Fibroblast of the aortic adventitia (primary cell): ENCODE measurements around the gene SEC24D. TPM values are rescaled to one million over a fixed set of nuclear protein-coding genes. Genes with fewer than 3 reads are reported as not detected.

Experiments
- DNase-seq: peaks from one replicate; pipeline ENCODE4 v3.0.0-alpha.2; 2010; ENCODE audit warnings: low read depth
- H3K4me3 ChIP-seq: 2 replicates; pipeline ENCODE4 v1.5.1; 2011; ENCODE audit warnings: low read depth, mild to moderate bottlenecking, control low read depth, low read length, moderate library complexity
- CTCF ChIP-seq: IDR thresholded peaks from 2 replicates; pipeline ENCODE4 v1.5.1; 2011; ENCODE audit warnings: mild to moderate bottlenecking, low read length, control low read depth, inconsistent platforms; ENCODE audit not compliant: insufficient read depth
- total RNA-seq: library from RNA; depleted of rRNA; stranded (reverse); fragments of >200 nt; gene quantifications from 2 replicates; pipeline ENCODE4 v1.2.3, GENCODE V29; 2012; ENCODE audit warnings: low replicate concordance

The SEC24D gene
- total RNA-seq, 1 donor: 149 TPM

- TF ChIP-seq CTCF: no peak
These were observed 75.4 kb downstream of the SEC24D start for GRCh38 chr4:118760493-118760892.

GRCh38 chr4:118760092-118760491, 75.8 kb downstream of the SEC24D start:
- no peak for TF ChIP-seq CTCF
- no peak overlapping the region for H3K4me3 ChIP-seq
- DNase-seq: no peak

More at GRCh38 chr4:118760493-118760892, 75.4 kb downstream of the SEC24D start:
- H3K4me3 ChIP-seq: no peak overlapping the region
- DNase-seq: no peak

DNA sequence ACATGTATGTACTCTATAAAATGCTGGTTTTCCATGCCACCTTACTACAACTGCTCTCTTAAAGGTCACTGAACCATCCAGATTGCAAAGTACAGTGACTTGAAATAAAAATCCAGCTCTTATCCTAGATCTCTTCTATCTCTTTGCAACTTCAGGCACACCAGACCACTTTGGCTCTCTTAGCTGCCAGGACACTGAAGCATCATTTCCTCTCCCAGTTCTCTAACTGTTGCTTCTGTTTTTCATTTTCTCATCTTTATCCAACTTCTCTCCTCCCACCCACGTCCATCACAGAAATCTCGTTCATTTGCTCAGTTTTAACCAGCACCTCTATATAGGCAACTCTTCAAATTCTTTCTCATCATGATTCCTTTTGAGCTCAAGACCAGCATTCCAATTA, 76.4 kb downstream of the SEC24D start:
- TF ChIP-seq CTCF: no peak
- no peak overlapping the region for H3K4me3 ChIP-seq
- DNase-seq: no peak

DNA sequence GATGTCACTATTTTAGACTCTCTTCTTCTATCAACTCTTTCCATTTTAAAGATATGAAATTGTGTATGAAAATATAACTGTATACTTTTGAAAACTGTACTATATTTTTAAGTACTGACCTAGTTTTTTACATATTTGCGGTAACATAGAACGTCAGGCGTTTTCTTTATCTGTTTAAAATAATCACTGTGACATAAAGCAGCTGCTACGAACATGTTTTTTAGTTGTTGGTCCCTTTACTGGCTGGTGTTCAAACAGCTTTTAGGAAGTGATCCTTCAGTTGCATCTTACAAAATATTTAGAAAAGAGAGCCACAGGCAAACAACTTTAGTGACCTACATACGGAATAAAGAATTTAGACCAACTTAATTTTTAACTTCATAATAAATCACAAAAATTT, 77.6 kb downstream of the SEC24D start:
- DNase-seq: peak; percentile 92
- no peak for TF ChIP-seq CTCF
- H3K4me3 ChIP-seq: no peak overlapping the region

- TF ChIP-seq CTCF: no peak
- DNase-seq: peak; percentile 82
- H3K4me3 ChIP-seq: no peak overlapping the region
These were observed 78.1 kb downstream of the SEC24D start for GRCh38 chr4:118757761-118758251.

DNA sequence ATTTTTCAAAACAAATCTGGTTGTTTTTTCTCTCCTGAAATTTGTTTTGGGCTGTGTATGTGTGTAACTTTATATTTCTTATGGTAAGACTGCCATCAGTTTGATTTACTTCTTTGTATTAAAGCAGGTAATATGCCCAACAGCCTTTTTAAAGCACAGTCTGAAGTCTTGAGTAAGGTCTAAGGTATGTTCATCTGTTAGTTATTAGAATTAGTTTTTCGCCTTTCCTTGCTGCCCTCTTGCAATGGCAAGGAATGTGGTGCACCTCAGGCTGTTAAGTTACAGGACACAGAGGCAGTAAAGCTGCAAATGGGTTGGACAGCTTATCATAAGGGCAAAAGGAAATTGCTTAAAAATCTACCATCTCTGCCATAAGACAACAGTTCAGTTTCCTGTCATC, 79.0 kb downstream of the SEC24D start:
- H3K4me3 ChIP-seq: no peak overlapping the region
- TF ChIP-seq CTCF: no peak
- no peak for DNase-seq

DNA sequence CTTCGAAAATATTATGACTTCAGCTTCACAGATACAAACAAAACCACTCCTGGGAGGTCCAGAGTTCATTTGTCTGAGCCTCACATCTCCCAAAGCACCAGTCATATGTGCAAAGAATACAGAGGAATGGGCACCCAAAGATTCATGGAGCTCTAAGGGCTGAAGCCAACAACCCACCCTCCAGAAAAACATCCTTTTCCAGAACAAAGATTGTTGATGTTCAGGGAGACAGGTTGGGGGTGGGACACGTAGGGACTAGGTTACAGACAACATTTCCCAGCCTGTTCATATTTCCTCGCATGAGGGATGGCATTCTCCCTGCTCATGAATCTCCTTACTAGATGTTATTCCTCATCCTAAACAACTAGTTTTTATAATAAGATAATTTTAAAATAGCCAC, 79.5 kb downstream of the SEC24D start:
- no peak for TF ChIP-seq CTCF

More for the DNA sequence above, 79.5 kb downstream of the SEC24D start:
- no peak for DNase-seq
- H3K4me3 ChIP-seq: no peak overlapping the region
